GM12874 (cell line): ENCODE data around the gene DHRS7B.

Source experiments
- TF ChIP-seq, protein P1 (sequence below): IDR thresholded peaks from 2 replicates; pipeline ENCODE4 v1.5.1; 2011; ENCODE audit warnings: low read depth, mild to moderate bottlenecking, control low read depth, low read length, moderate library complexity; ENCODE audit not compliant: insufficient read depth

The DHRS7B gene

DNA sequence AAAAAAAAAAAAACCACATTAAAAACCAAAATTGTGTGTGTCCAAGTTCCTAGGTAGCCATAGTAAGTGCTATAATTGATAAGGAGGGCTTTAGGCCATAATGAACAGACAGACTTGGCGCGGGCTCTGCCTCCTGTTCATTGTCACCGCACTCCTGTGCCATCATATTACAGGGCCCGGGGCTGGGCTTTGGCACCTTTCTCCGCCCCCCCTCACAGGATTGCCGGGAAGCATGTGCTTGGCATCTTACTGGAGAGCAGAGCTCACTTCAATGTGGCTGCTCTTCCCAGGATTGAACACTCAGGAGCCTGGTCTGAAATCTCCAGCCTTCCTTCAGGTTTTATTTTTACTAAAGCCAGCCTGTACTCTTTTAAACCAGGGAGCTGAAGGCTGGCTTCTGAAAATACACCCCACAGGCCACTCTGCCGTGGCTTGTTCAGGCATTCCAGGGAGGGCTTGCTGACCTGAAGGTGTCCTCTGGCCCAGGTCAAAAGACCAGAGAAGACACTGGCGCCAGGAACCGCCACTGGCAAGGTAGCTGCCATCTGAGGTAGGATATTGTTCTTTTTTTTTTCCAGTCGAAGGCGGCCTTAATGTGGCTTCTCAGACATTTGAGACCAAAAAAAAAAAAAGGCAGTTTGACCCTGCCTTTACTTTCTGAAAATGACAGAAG lies 39.3 kb downstream of the DHRS7B start:
- TF ChIP-seq, protein P1, sequence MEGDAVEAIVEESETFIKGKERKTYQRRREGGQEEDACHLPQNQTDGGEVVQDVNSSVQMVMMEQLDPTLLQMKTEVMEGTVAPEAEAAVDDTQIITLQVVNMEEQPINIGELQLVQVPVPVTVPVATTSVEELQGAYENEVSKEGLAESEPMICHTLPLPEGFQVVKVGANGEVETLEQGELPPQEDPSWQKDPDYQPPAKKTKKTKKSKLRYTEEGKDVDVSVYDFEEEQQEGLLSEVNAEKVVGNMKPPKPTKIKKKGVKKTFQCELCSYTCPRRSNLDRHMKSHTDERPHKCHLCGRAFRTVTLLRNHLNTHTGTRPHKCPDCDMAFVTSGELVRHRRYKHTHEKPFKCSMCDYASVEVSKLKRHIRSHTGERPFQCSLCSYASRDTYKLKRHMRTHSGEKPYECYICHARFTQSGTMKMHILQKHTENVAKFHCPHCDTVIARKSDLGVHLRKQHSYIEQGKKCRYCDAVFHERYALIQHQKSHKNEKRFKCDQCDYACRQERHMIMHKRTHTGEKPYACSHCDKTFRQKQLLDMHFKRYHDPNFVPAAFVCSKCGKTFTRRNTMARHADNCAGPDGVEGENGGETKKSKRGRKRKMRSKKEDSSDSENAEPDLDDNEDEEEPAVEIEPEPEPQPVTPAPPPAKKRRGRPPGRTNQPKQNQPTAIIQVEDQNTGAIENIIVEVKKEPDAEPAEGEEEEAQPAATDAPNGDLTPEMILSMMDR, result no peak

DNA sequence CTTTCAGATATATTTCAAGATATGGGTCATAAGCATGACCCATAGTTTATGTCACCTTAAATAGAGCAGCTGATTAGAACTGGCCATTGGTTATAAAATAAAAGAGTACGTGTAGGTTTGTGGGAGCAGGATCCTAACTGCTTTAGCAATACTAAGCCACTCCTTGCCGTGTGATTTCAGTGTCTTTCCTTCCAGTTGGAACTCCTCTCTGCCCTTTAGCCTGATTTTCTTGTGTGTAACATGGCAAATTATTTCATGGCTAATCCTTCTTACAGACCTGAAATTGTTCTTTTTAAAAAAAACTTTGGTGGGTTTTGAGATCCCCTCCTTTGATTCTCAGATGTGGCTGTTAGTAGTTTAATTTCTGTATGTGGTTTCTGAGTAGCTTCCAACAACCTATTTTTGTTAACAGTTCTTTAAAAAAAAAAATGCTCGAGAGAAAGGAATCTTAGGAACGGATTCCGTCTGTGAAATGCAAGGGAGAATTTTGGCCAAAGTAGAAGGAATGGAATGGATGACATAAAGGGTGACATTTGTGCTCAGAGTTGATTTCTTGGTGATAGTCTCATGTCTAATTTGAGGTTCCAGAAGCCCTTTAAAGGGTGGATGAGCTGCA lies 39.9 kb downstream of the DHRS7B start:
- TF ChIP-seq, protein P1, result no peak

DNA sequence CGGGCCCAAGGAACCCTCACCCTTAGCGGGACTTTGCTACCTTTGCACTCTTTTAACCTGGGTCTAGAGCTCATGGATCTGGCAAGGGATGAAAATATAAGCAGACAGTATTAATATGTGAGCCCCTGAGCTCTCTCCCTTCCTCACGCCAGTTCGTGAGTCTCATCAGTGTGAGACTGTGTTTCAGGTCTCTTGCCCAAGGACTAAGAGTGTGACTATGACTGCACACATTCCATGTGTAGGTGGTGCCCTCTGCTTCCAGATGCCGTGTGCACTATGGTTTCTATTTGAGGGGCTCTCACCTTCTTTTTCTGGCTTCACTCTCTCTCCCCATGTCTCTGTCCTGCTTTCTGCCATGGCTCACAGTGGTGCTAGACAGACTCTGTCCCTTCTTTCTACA lies 40.5 kb downstream of the DHRS7B start:
- TF ChIP-seq, protein P1, result no peak

DNA sequence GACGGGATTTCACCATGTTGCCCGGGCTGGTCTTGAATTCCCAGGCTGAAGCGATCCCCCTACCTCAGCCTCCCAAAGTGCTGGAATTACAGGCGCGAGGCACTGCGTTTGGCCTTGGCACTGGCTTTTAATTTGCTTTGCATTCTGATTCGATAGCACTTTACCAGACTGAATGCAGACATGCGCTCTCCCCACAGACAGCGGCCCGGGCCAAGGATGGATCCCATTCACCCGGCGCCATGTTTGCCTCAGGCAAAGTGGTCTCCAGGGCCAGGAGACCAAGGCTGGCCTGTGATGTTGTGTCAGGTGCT lies 41.7 kb downstream of the DHRS7B start:
- TF ChIP-seq, protein P1, result no peak

DNA sequence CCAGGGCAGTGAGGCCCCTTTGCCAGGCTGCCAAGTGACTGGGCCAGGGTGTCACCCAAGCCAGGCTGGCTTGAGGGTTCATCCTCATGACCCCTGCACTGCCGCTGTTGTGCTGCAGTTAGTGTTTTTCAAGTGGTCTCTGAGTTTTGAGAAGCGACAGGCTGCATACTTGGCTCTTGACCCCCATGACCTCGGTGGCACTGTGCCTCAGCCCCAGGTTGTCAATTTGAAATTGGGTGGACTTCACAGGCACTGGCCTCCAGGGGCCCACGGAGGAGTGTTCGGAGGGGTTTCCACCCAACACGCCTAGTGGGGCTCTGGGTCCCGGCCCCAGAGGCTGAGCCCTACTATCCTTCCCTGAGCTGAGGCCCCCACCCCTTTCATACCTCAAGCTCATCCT lies 42.7 kb downstream of the DHRS7B start:
- TF ChIP-seq, protein P1, result no peak

DNA sequence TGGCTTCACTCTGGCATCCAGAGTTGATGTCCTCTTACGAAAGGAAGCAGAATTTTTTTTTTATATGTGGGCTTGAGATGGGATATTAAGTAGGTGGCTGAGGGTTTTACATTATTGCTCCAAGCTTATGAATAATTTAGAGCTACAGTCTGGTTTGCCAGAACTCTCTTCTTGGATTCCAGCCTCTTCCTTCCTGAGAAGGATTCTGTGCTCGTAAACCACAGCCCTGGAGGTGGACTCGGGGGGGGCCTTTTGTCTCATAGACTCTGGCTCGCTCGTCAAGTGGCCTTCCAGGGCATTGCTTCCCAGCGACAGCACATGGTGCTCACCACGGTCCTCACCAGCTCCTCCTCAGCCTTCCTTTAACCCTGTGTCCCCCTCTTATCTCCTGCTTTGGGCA lies 44.0 kb downstream of the DHRS7B start:
- TF ChIP-seq, protein P1, result no peak

DNA sequence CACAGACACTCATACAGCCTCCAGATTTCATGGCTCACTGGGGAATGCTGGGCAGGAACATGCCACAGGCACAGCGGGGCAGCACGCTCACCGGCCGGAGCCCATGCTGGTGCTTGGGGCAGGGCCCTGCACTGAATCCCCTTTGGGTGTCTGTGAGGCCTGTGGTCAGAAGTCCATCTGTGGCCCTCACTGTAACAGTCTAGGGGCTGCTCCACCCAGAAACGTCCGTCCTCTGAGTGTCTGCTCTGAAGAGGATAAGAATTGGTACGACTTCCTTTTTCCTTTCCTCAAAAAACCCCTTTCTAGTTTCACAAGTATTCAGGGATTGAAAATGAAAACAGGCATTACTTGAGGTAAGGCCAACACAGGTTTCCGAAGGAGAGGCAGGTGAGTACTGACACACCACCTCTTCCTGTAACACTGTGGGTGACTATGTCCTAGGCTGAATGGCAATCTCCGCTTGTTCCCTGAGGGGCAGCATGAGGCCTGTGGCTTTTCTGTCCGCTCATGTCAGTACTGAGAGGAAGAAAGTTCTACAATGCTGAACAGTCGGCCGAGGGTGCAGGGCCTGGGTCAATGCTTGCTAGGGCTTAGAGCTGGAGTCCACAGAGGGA lies 44.7 kb downstream of the DHRS7B start:
- TF ChIP-seq, protein P1, result no peak
